Endothelial cell of umbilical vein (primary cell): ENCODE results near the gene ACAP2.
"Not testable (repeated sequence)": the region's sequence is repeated elsewhere in the genome, so short reads cannot be mapped to it uniquely, and the experiment has no call there.

Experiments
- CTCF ChIP-seq, 2 donors: IDR thresholded peaks; 1 replicate in 1 of 2; 2 replicates in 1 of 2; pipeline ENCODE4 v1.5.1; 2011; ENCODE audit warnings: low read length in 2 of 2, mild to moderate bottlenecking in 2 of 2, moderate library complexity in 2 of 2, control low read depth in 1 of 2, inconsistent platforms in 1 of 2, low read depth in 1 of 2; ENCODE audit not compliant: insufficient read depth in 1 of 2; ENCODE audit errors: extremely low read depth in 1 of 2
- EZH2 ChIP-seq: IDR thresholded peaks from 2 replicates; pipeline ENCODE4 v1.6.1; 2012; ENCODE audit warnings: borderline replicate concordance, low read depth, mild to moderate bottlenecking, moderate library complexity, low read length, inconsistent platforms; ENCODE audit not compliant: severe bottlenecking

GRCh38 chr3:195290643-195291042, 152.2 kb downstream of the ACAP2 start:
- not testable (repeated sequence) for TF ChIP-seq CTCF (IDR thresholded peaks at IDR 0.05; ENCODE audit: extremely low read depth in 1 of 2, insufficient read depth in 1 of 2, low read depth in 1 of 2, low read length in 2 of 2); EZH2
